Measurements from ENCODE around the gene SPINDOC.
A peak's percentile ranks its signal among the peaks of the same experiment; 100 is the strongest.

SPINDOC gene, protein sequence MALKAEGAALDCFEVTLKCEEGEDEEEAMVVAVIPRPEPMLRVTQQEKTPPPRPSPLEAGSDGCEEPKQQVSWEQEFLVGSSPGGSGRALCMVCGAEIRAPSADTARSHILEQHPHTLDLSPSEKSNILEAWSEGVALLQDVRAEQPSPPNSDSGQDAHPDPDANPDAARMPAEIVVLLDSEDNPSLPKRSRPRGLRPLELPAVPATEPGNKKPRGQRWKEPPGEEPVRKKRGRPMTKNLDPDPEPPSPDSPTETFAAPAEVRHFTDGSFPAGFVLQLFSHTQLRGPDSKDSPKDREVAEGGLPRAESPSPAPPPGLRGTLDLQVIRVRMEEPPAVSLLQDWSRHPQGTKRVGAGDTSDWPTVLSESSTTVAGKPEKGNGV

DNA sequence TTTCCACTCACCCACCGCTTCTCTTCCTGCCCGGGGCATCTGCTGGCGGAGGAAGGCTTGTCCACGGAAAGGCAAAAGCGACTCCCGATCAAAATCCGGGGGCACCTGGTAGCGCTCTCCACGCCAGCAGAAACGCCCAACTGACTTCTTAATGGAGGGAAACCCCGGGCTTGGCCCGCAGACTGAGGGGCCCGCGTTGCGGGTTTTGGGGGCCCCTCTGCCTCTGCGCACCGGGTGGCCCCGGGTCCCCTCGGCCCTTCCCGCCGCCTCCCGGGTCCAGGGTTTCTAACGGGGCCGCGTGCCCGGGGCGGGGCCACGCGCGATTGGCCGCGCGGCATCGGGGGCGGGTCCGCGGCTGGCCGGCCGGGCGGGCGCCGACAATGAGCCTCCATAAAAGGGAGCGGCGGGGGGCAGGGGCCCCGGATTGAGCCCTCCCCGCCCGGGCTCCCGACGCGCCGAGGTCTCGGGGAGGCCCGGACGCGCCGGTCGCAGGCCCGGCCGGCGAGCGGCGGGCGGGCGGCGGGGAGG is at the start of gene SPINDOC:
SPINDOC (plus strand) TSS at position 422 of the 528 bp plus-strand sequence. CDS start 231 bp downstream, outside the sequence.
- TF ChIP-seq, protein P1, sequence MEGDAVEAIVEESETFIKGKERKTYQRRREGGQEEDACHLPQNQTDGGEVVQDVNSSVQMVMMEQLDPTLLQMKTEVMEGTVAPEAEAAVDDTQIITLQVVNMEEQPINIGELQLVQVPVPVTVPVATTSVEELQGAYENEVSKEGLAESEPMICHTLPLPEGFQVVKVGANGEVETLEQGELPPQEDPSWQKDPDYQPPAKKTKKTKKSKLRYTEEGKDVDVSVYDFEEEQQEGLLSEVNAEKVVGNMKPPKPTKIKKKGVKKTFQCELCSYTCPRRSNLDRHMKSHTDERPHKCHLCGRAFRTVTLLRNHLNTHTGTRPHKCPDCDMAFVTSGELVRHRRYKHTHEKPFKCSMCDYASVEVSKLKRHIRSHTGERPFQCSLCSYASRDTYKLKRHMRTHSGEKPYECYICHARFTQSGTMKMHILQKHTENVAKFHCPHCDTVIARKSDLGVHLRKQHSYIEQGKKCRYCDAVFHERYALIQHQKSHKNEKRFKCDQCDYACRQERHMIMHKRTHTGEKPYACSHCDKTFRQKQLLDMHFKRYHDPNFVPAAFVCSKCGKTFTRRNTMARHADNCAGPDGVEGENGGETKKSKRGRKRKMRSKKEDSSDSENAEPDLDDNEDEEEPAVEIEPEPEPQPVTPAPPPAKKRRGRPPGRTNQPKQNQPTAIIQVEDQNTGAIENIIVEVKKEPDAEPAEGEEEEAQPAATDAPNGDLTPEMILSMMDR (IDR thresholded peaks at IDR 0.05; ENCODE audit: low read depth, low read length), result no peak
- TF ChIP-seq POLR2A (IDR thresholded peaks at IDR 0.05; ENCODE audit: extremely low read depth, insufficient read length), result peak; percentile 56
- TF ChIP-seq, protein P2, sequence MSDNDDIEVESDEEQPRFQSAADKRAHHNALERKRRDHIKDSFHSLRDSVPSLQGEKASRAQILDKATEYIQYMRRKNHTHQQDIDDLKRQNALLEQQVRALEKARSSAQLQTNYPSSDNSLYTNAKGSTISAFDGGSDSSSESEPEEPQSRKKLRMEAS (IDR thresholded peaks at IDR 0.05; ENCODE audit: low read depth, low read length), result peak; percentile 42; the same call in 1 of the 2 replicates
- DNase-seq (ENCODE audit: low read depth), result peak; percentile 85
- peak within 1 kb of the TSS; percentile 86 for H3K4me3 ChIP-seq (ENCODE audit: low read depth, low read length)

DNA sequence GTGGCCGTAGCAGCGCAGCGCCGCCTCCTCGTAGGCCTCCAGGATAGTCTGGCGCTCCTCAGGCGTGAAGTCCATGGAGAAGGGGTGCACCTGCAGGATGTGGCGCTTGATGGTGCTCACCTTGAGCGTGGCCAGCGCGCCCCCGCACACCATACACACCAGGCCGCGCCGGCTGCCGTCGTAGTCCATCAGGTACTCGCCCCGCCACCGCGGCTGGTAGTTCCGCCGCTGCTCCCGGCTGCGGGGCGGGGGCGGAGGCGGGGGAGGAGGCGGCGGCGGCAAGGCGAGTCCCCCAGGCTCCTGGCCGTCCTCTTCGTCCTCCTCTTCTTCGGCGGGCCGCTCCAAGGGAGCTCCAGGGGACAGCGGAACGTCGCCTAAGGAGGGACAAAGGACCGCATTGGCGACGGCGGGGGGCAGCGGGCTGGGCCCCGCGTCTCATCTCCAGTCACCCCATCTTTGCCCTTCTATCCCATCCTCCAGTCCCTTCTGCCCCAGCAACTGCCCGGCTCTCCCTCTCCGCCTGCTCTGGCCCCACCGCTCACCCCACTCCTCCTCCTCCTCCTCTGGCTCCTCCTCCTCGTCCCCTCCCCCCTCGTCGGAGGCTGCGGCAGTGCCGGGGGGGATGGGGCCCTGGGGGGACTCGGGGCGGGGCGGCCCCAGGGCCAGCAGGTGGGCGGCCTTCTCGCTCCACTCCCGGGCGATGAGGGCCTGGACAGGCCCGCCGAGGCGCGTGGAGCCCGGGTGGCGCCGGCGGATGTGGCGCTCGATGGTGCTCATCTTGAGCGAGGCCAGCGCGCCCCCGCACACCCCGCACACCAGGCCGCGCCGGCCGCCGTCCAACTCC is 49.5 kb upstream of the SPINDOC start:
- DNase-seq (ENCODE audit: low read depth), result no peak
- TF ChIP-seq POLR2A (IDR thresholded peaks at IDR 0.05; ENCODE audit: extremely low read depth, insufficient read length), result no peak
- H3K4me3 ChIP-seq (ENCODE audit: low read depth, low read length), result no peak overlapping the region

DNA sequence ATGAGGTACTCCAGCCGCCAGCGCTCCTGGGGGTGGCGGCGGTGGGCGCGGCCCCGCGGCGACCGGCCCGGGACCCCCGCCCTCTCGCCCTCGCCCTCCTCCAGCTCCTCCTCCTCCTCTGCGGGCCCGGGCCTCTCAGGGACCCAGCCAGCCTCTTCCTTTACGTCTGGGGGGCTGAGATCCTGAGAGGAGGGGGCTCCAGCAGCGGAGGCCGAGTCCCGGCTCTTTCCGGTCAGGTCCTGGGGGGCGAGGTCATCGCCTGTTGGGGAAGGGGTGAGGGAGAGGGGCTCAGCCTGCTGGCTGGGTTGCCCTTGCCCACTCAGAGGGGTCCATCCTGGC is 48.9 kb upstream of the SPINDOC start:
- DNase-seq (ENCODE audit: low read depth), result no peak
- no peak overlapping the region for H3K4me3 ChIP-seq (ENCODE audit: low read depth, low read length)
- TF ChIP-seq, protein P2 (IDR thresholded peaks at IDR 0.05; ENCODE audit: low read depth, low read length), result no peak

DNA sequence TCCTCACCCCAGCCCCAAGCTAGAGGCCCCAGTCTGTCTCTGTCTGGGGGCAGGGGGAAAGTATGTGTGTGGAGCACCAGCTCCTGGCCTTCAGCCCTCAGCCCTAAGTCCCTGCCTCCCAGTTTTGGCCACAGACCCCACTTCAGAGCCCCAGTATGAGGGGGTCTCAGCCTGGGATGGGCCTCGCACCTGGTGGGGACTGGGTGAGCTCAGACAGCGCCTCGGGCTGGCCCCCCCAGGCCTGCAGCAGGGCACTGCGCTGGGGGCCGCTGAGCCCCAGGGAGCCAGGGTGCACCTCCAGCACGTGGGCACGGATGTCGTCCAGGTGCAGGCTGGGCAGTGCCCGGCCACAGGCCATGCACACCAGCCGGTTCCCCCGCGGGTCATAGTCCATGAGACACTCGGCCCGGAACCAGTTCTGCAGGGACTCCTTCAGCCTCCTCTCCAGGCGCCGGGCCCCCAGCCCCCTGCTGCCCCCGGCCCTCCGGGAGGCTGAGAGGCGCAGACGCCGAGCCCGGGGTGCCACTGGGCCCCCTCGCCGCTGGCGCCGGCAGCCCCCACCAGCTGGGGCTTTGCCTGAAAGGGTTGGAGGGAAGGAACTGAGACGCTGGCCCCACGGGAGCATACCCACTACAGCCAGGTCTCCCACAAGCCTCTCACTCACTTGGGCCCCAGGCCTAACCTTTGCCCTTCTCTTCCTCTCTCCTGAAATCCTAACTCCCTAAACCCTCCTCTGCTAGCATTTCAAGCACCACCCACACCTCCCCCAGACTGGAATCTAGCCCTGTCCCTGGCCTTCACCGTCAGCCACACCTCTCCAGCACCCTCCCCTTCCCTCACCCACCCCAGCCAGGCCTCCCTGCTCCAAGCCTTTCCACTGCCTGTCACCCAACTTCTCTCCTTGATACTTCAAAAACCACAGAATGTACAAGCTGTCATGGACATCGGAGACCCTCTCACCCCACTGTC is 48.3 kb upstream of the SPINDOC start:
- TF ChIP-seq, protein P2 (IDR thresholded peaks at IDR 0.05; ENCODE audit: low read depth, low read length), result no peak
- DNase-seq (ENCODE audit: low read depth), result peak; percentile 21
- no peak overlapping the region for H3K4me3 ChIP-seq (ENCODE audit: low read depth, low read length)

DNA sequence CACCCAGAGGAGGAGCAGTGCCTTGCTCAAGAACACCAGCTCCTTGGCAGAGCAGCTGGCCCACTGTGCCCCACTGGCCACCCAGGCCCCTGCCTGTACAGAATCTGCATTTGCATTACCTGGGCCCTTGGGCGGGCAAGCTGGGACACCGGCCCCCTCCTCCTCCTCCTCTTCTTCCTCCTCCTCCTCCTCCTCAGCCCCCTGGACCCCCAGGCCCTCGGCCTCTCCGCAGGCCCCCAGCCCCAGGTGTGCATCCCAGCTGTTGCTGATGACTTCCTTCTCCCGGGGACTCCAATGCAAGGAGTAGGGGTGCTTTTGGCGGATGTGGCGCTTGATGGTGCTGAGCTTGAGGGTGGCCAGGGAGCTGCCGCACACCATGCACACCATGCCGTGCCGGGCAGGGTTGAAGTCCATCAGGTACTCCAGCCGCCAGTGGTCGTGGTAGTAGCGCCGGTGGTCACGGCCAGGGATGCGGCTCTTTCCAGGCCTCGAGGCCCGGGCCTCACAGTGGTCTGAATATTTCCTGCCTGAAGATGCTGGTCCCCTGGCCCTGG is 47.5 kb upstream of the SPINDOC start:
- TF ChIP-seq MYC (IDR thresholded peaks at IDR 0.05; ENCODE audit: low read depth, low read length) (no peak), POLR2A (IDR thresholded peaks at IDR 0.05; ENCODE audit: extremely low read depth, insufficient read length) (no peak)
- TF ChIP-seq, protein P1 (IDR thresholded peaks at IDR 0.05; ENCODE audit: low read depth, low read length), result no peak
- TF ChIP-seq, protein P2 (IDR thresholded peaks at IDR 0.05; ENCODE audit: low read depth, low read length), result no peak
- no peak overlapping the region for H3K4me3 ChIP-seq (ENCODE audit: low read depth, low read length)
- DNase-seq (ENCODE audit: low read depth), result no peak

DNA sequence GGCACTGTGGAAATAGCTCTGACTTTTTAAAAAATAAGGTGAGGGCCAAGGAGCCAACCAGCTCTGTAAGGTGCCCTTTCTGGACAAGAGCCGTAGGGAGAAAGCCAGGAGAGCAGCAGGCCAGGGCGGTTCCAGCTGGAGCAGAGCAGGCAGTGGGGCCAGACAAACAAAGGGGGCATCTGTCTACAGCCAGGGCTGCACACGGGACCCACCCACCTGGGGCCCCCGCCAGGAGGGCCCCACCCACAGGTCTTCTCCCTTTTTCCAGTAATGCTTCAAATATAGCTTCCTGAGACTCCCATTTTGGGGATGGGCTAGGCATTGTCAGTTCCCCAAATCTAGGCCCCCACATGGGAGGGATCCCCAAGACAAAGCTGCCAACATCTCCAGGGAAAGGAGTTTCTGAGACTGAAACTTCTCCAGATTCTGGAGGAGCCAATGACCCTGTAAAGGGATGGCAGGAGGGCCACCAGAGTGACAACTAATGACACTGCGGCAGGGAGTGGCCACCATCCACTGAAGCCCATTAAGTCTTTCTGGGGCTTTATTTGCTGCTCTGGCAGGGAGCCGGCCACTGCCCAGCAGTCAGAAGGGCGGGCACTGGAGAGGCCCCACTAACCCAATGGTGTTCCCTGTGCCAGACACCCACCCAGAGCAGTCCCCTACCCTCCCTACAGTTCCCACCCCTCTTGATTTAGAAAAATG is 46.6 kb upstream of the SPINDOC start:
- TF ChIP-seq, protein P2 (IDR thresholded peaks at IDR 0.05; ENCODE audit: low read depth, low read length), result no peak
- TF ChIP-seq MYC (IDR thresholded peaks at IDR 0.05; ENCODE audit: low read depth, low read length) (no peak), POLR2A (IDR thresholded peaks at IDR 0.05; ENCODE audit: extremely low read depth, insufficient read length) (no peak)
- TF ChIP-seq, protein P1 (IDR thresholded peaks at IDR 0.05; ENCODE audit: low read depth, low read length), result no peak
- no peak for DNase-seq (ENCODE audit: low read depth)
- H3K4me3 ChIP-seq (ENCODE audit: low read depth, low read length), result peak overlapping the region; percentile 86

All from NB4 (cell line).